ENCODE results near the gene ZBTB6. TPM values are rescaled to one million over a fixed set of nuclear protein-coding genes. Genes with fewer than 3 reads are reported as not detected.

Gene ZBTB6
- total and polyA plus RNA-seq, 2 of the 4 experiments (the other 2 are of a cell fraction), result 2.6 to 11.7 TPM

GRCh38 chr9:122949696-122950095 lies 36.6 kb upstream of the ZBTB6 start:
- Histone ChIP-seq H2AK5ac (ENCODE audit: low read depth, low read length) (no peak overlapping the region), H2BK15ac (ENCODE audit: low read depth, low read length) (no peak overlapping the region), H3K27me3 (ENCODE audit: control insufficient read depth, insufficient read depth, low read length) (no peaks in the 10 kb centered on the region), H3K79me1 (ENCODE audit: low read depth in 1 of 2, low read length in 2 of 2) (peaks cover 26 to 55% of the 10 kb centered on the region in 2 experiments), H3K9me3 (ENCODE audit: control insufficient read depth, insufficient read depth, low read length) (no peaks in the 10 kb centered on the region), H3K23ac (ENCODE audit: low read depth, low read length) (no peak overlapping the region), H3K9me1 (ENCODE audit: insufficient read depth, low read length) (no peaks in the 10 kb centered on the region), H2BK20ac (ENCODE audit: low read depth, low read length) (no peak overlapping the region), H3K18ac (ENCODE audit: low read depth, low read length) (no peak overlapping the region), H2AFZ (replicated peaks; ENCODE audit: low read length, poor library complexity) (no peak overlapping the region), H3K56ac (ENCODE audit: extremely low read depth, insufficient read depth, low read length) (no peak overlapping the region), H4K8ac (ENCODE audit: low read depth in 2 of 2, low read length in 2 of 2) (no peak overlapping the region), H3K4me2 (ENCODE audit: low read depth, low read length) (no peak overlapping the region), H2BK120ac (ENCODE audit: low read depth, low read length) (no peak overlapping the region), H3K27ac (ENCODE audit: insufficient read depth, low read length) (no peak overlapping the region), H3K14ac (replicated peaks; ENCODE audit: low read depth, low read length) (no peak overlapping the region), H3K4me1 (ENCODE audit: control insufficient read depth, insufficient read depth, low read length) (peaks cover 7% of the 10 kb centered on the region), H4K5ac (ENCODE audit: low read depth, low read length) (no peak overlapping the region), H3K4me3 (ENCODE audit: insufficient read depth, low read depth, low read length) (no peak overlapping the region), H4K20me1 (ENCODE audit: insufficient read depth, low read length) (peaks cover 31% of the 10 kb centered on the region), H3K4ac (ENCODE audit: low read depth, low read length) (no peak overlapping the region), H2BK5ac (ENCODE audit: low read depth, low read length, poor library complexity, severe bottlenecking) (no peak overlapping the region), H3K36me3 (ENCODE audit: control insufficient read depth, insufficient read depth, low read length) (peaks cover 2% of the 10 kb centered on the region; the same call in 1 of the 2 replicates), H4K91ac (ENCODE audit: insufficient read depth, low read depth, low read length) (no peak overlapping the region), H3K9ac (ENCODE audit: low read depth, low read length) (no peak overlapping the region), H2AK9ac (replicated peaks; ENCODE audit: low read depth, low read length, poor library complexity) (no peak overlapping the region)
- in situ Hi-C loops (cut with MboI; ENCODE audit: low sequenced_read_pairs), result no loop called here
- DNase-seq (peak; percentile 25), ATAC-seq (ENCODE audit: low read depth) (no peak)
- 100% methylated on average over 1 of the region's 1 CpG; no CpG with 5 or more reads in 1 of the 2 experiments for WGBS, 2 experiments (ENCODE audit: extremely low coverage in 2 of 2, insufficient read length in 1 of 2)
- no TSS peak for BruUV-seq (replicated peaks)
- dilution Hi-C loops (cut with HindIII; ENCODE audit: low sequenced_read_pairs, unreplicated experiment), result no loop called here
- CTCF ChIA-PET, result no interaction called here
- POLR2A ChIA-PET (ENCODE audit: unreplicated experiment), result no interaction called here
- intact Hi-C loops (cut with micrococcal nuclease), result loop anchor here (5.0 kb wide), 1 partner anchor 43 kb away; no protein-coding TSS in a partner anchor
- TF ChIP-seq RAD21 (IDR thresholded peaks at IDR 0.05; ENCODE audit: low read length) (no peak), FOS (IDR thresholded peaks at IDR 0.05; ENCODE audit: low read depth, low read length) (no peak), CHD1 (IDR thresholded peaks at IDR 0.05; ENCODE audit: low read depth, low read length) (no peak), BHLHE40 (IDR thresholded peaks at IDR 0.05; ENCODE audit: low read depth, low read length) (no peak), POLR2A (IDR thresholded peaks at IDR 0.05; ENCODE audit: low read depth, low read length) (no peak), CTCF (conservative IDR thresholded peaks at IDR 0.05; ENCODE audit: low read depth, low read length) (no peak), RFX5 (IDR thresholded peaks at IDR 0.05; ENCODE audit: low read depth, low read length) (no peak), MAFK (IDR thresholded peaks at IDR 0.05; ENCODE audit: low read depth, low read length) (no peak), MAZ (IDR thresholded peaks at IDR 0.05; ENCODE audit: borderline replicate concordance, low read depth, low read length) (no peak), MXI1 (IDR thresholded peaks at IDR 0.05; ENCODE audit: borderline replicate concordance, low read depth, low read length) (no peak), USF2 (IDR thresholded peaks at IDR 0.05; ENCODE audit: low read depth, low read length) (no peak), ELK1 (IDR thresholded peaks at IDR 0.05; ENCODE audit: borderline replicate concordance, low read depth, low read length) (no peak), CEBPB (IDR thresholded peaks at IDR 0.05; ENCODE audit: low read depth, low read length) (no peak), NFE2L2 (IDR thresholded peaks at IDR 0.05; ENCODE audit: low read depth, low read length) (no peak), SMC3 (IDR thresholded peaks at IDR 0.05; ENCODE audit: low read depth, low read length) (no peak), RCOR1 (IDR thresholded peaks at IDR 0.05; ENCODE audit: insufficient replicate concordance, low read length) (no peak)

Data from IMR-90 (cell line).